PC-3 (cell line): ENCODE results near the gene FKBP11. TPM values are rescaled to one million over a fixed set of nuclear protein-coding genes. Genes with fewer than 3 reads are reported as not detected.

Experiments
- ATAC-seq: fragments of 200-7000 bp; cut with Tn5 transposase; 2 replicates; pipeline ENCODE4 v1.9.1; 2020; ENCODE audit warnings: mild to moderate bottlenecking, moderate library complexity
- BruUV-seq: library from RNA; stranded (reverse); fragments of 400-500 nt; replicated peaks from 2 replicates; lab custom pipeline; 2021; lab: Mats Ljungman, UMichigan
- CTCF ChIA-PET: fragments of 300-600 bp; sonication (Branson Sonifier 250); formaldehyde crosslinking; loops from one replicate; lab custom pipeline; 2022; ENCODE audit warnings: antibody characterized with exemption; lab: Charles Lee
- POLR2A ChIA-PET: fragments of 300-600 bp; sonication (Branson Sonifier 250); formaldehyde crosslinking; loops from one replicate; lab custom pipeline; 2022; ENCODE audit warnings: antibody characterized with exemption; ENCODE audit not compliant: unreplicated experiment; lab: Charles Lee
- DNase-seq: peaks from one replicate; pipeline ENCODE4 v3.0.0-alpha.2; 2015
- H2AFZ ChIP-seq: fragments of 300-600 bp; sonication (generic); 2 replicates; pipeline ENCODE4 v1.6.0; 2016; ENCODE audit warnings: antibody characterized with exemption, low read length
- H3F3A ChIP-seq: fragments of 300-600 bp; sonication (generic); one replicate; pipeline ENCODE4 v1.6.0; 2017; ENCODE audit warnings: antibody characterized with exemption, low read length, control low read depth, mild to moderate bottlenecking; ENCODE audit not compliant: unreplicated experiment
- H3K27ac ChIP-seq: fragments of 300-600 bp; sonication (generic); 2 replicates; pipeline ENCODE4 v1.5.1; 2016; ENCODE audit warnings: mild to moderate bottlenecking, low read length
- H3K27me3 ChIP-seq: fragments of 300-600 bp; sonication (generic); 2 replicates; pipeline ENCODE4 v1.6.1; 2016; ENCODE audit warnings: low read length, mixed read lengths
- H3K36me3 ChIP-seq: fragments of 300-600 bp; sonication (generic); 2 replicates; pipeline ENCODE4 v1.6.1; 2016; ENCODE audit warnings: low read depth, mixed run types, low read length, mixed read lengths
- H3K4me1 ChIP-seq: fragments of 300-600 bp; sonication (generic); 2 replicates; pipeline ENCODE4 v1.5.1; 2016; ENCODE audit warnings: low read length; ENCODE audit not compliant: insufficient read depth
- H3K4me2 ChIP-seq: fragments of 300-600 bp; sonication (generic); 2 replicates; pipeline ENCODE4 v1.6.0; 2016; ENCODE audit warnings: low read length
- H3K4me3 ChIP-seq: fragments of 300-600 bp; sonication (generic); 2 replicates; pipeline ENCODE4 v1.5.1; 2016; ENCODE audit warnings: mild to moderate bottlenecking, low read length, mixed read lengths
- H3K79me2 ChIP-seq: fragments of 300-600 bp; sonication (generic); 2 replicates; pipeline ENCODE4 v1.6.1; 2017; ENCODE audit warnings: low read length, mixed read lengths
- H3K9ac ChIP-seq: fragments of 300-600 bp; sonication (generic); 2 replicates; pipeline ENCODE4 v1.6.0; 2016; ENCODE audit warnings: mild to moderate bottlenecking, low read length
- H3K9me2 ChIP-seq: fragments of 300-600 bp; sonication (generic); replicated peaks from 2 replicates; pipeline ENCODE4 v1.6.1; 2016; ENCODE audit warnings: mixed run types, low read length, mixed read lengths
- H3K9me3 ChIP-seq: fragments of 300-600 bp; sonication (generic); 2 replicates; pipeline ENCODE4 v1.6.1; 2016; ENCODE audit warnings: low read length, mixed read lengths
- H4K20me1 ChIP-seq: fragments of 300-600 bp; sonication (generic); 2 replicates; pipeline ENCODE4 v1.6.1; 2016; ENCODE audit warnings: low read length, mixed read lengths
- CTCF ChIP-seq: fragments of 300-600 bp; sonication (generic); conservative IDR thresholded peaks from 2 replicates; pipeline ENCODE4 v1.5.1; 2017; ENCODE audit warnings: antibody characterized with exemption, low read depth, mild to moderate bottlenecking, low read length
- EZH2 ChIP-seq: fragments of 300-600 bp; sonication (generic); IDR thresholded peaks from one replicate; pipeline ENCODE4 v1.6.1; 2017; ENCODE audit warnings: antibody characterized with exemption, mild to moderate bottlenecking, low read length; ENCODE audit not compliant: unreplicated experiment
- EZH2phosphoT487 ChIP-seq: fragments of 300-600 bp; sonication (generic); IDR thresholded peaks from 2 replicates; pipeline ENCODE4 v1.6.1; 2018; ENCODE audit warnings: mild to moderate bottlenecking, antibody characterized with exemption, low read length, borderline replicate concordance
- intact Hi-C: fragments of 100-400 bp; cut with micrococcal nuclease; formaldehyde crosslinking; loops from 2 replicates; pipeline ENCODE4 v1.9.0; 2023
- total RNA-seq: library from RNA; depleted of rRNA; stranded (reverse); fragments of >200 nt; gene quantifications from 2 replicates; pipeline ENCODE4 v1.2.3, GENCODE V29; 2014

FKBP11 gene
- total RNA-seq, 1 experiment from 2014 or later, result 9.7 TPM

DNA sequence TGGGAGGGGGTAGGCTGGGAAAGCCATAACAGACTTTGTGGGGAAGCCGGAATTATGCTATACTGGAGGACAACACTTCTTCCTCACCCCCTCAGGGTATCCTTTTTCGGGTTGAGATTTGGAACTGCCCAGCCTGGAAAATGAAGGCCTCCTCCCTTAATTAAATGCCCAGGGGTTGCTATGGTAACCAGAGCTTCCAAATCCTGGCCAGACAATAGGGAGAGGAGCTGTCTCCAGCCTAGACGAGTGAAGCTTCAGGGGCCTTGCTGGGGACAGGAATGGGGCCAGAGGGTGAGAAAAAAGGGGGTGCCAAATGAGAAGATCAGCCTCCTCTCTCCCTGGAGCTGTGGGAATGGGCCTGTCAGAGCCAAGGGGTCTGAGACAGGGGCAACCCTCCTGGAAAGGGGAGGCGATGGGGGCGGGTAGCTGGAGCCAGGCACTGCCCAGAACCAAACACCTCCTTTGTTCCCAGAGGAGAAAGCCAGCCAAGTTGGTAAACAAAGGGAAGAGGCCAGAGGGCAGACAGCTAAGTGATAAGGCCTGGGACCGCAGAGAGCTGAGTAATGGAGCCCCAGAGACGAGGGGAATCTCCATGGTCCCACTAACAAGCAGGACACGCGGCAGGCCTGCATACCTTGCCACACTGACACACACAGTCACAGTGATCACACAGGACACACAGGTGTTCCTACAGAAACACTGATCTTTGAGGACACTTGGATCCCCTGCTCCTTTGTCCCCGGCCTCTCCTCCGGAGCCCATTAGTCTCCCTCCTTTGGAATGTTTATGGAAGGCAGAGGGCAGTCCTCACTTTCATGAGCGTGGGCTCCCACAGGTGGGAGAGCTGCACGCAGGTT lies 41.8 kb downstream of the FKBP11 start:
- Histone ChIP-seq H3K9ac (peak overlapping the region; percentile 39; the same call in 1 of the 2 replicates), H3K4me2 (no peak overlapping the region)
- DNase-seq, result no peak

GRCh38 chr12:48882972-48883304 lies 42.4 kb downstream of the FKBP11 start:
- ATAC-seq (no peak), DNase-seq (no peak)
- Histone ChIP-seq H3K27me3 (no peaks in the 10 kb centered on the region), H3F3A (no peaks in the 10 kb centered on the region), H3K36me3 (no peaks in the 10 kb centered on the region), H3K4me2 (peak overlapping the region; percentile 72; the same call in 1 of the 2 replicates), H3K9me2 (no peaks in the 10 kb centered on the region), H3K79me2 (no peaks in the 10 kb centered on the region), H4K20me1 (no peaks in the 10 kb centered on the region), H3K27ac (peak overlapping the region; percentile 53), H3K9me3 (no peaks in the 10 kb centered on the region), H3K9ac (peak overlapping the region; percentile 39; the same call in 1 of the 2 replicates), H3K4me3 (peak overlapping the region; percentile 44; the same call in 1 of the 2 replicates), H2AFZ (peak overlapping the region; percentile 67; the same call in 1 of the 2 replicates), H3K4me1 (peaks cover 27% of the 10 kb centered on the region)
- no peak for TF ChIP-seq EZH2phosphoT487
- TF ChIP-seq CTCF, result no peak
- TF ChIP-seq EZH2, result no peak
- BruUV-seq, result no TSS peak
- ChIA-PET POLR2A (no interaction called here), CTCF (no interaction called here)
- intact Hi-C loops, result no loop called here

More for the DNA sequence above, 41.8 kb downstream of the FKBP11 start:
- CTCF ChIA-PET, result no interaction called here
- peaks cover 27% of the 10 kb centered on the region for H3K4me1 ChIP-seq
- H3K9me2 ChIP-seq, result no peaks in the 10 kb centered on the region
- TF ChIP-seq EZH2phosphoT487 (no peak), CTCF (no peak), EZH2 (no peak)
- POLR2A ChIA-PET, result no interaction called here
- peak overlapping the region; percentile 53 for H3K27ac ChIP-seq
- no TSS peak for BruUV-seq
- H3K27me3 ChIP-seq, result no peaks in the 10 kb centered on the region
- no peaks in the 10 kb centered on the region for H3K9me3 ChIP-seq
- H3K4me3 ChIP-seq, result no peak overlapping the region
- no peak overlapping the region for H2AFZ ChIP-seq
- no peak for ATAC-seq
- no peaks in the 10 kb centered on the region for H3K36me3 ChIP-seq
- H4K20me1 ChIP-seq, result no peaks in the 10 kb centered on the region
- no peaks in the 10 kb centered on the region for H3K79me2 ChIP-seq
- intact Hi-C loops, result no loop called here
- H3F3A ChIP-seq, result no peaks in the 10 kb centered on the region

GRCh38 chr12:48882315-48882687 lies 43.0 kb downstream of the FKBP11 start:
- H3K27me3 ChIP-seq, result no peaks in the 10 kb centered on the region
- ATAC-seq, result peak; percentile 68
- POLR2A ChIA-PET, result no interaction called here
- H3K4me2 ChIP-seq, result peak overlapping the region; percentile 72
- H4K20me1 ChIP-seq, result no peaks in the 10 kb centered on the region
- peak overlapping the region; percentile 67 for H2AFZ ChIP-seq
- H3K9me3 ChIP-seq, result no peaks in the 10 kb centered on the region
- no peaks in the 10 kb centered on the region for H3K36me3 ChIP-seq
- no peaks in the 10 kb centered on the region for H3F3A ChIP-seq
- CTCF ChIA-PET, result no interaction called here
- H3K9ac ChIP-seq, result peak overlapping the region; percentile 39
- intact Hi-C loops, result no loop called here
- H3K9me2 ChIP-seq, result no peaks in the 10 kb centered on the region
- H3K27ac ChIP-seq, result peak overlapping the region; percentile 67
- H3K79me2 ChIP-seq, result no peaks in the 10 kb centered on the region
- no TSS peak for BruUV-seq
- DNase-seq, result peak; percentile 56
- H3K4me1 ChIP-seq, result peaks cover 27% of the 10 kb centered on the region
- peak overlapping the region; percentile 44; the same call in 1 of the 2 replicates for H3K4me3 ChIP-seq
- TF ChIP-seq EZH2 (no peak), EZH2phosphoT487 (no peak)
